GM19238 (cell line): ENCODE measurements around the gene MAG.

Experiments
- DNase-seq: peaks from one replicate; pipeline ENCODE4 v3.0.0; 2011; ENCODE audit warnings: low spot score; ENCODE audit not compliant: insufficient read length

Gene MAG

GRCh38 chr19:35264268-35265125, 27.5 kb upstream of the MAG start:
- no peak for DNase-seq

GRCh38 chr19:35265126-35265899, 26.6 kb upstream of the MAG start:
- no peak for DNase-seq

GRCh38 chr19:35265900-35266519, 26.0 kb upstream of the MAG start:
- no peak for DNase-seq

GRCh38 chr19:35266520-35267352, 25.2 kb upstream of the MAG start:
- no peak for DNase-seq

GRCh38 chr19:35267353-35267817, 24.6 kb upstream of the MAG start:
- no peak for DNase-seq

- DNase-seq = peak; percentile 94
Measured at GRCh38 chr19:35267818-35268535, 24.0 kb upstream of the MAG start.

GRCh38 chr19:35268536-35269437, 23.2 kb upstream of the MAG start, which contains the start of gene USF2:
USF2 (plus strand) TSS chr19:35268962; CDS start chr19:35269102, 140 bp downstream.
- peak; percentile 79 for DNase-seq

GRCh38 chr19:35269438-35270117, 22.4 kb upstream of the MAG start:
- peak; percentile 78 for DNase-seq

GRCh38 chr19:35270381-35270811, 21.6 kb upstream of the MAG start:
- DNase-seq = no peak

- no peak for DNase-seq
Measured at GRCh38 chr19:35271546-35271945, 20.4 kb upstream of the MAG start.

GRCh38 chr19:35272122-35272719, 19.7 kb upstream of the MAG start:
- DNase-seq = no peak

- no peak for DNase-seq
Measured at GRCh38 chr19:35272954-35273649, 18.9 kb upstream of the MAG start.

- no peak for DNase-seq
Measured at GRCh38 chr19:35273686-35274259, 18.2 kb upstream of the MAG start.

GRCh38 chr19:35274323-35274722, 17.6 kb upstream of the MAG start:
- no peak for DNase-seq

- no peak for DNase-seq
Measured at GRCh38 chr19:35276706-35277281, 15.2 kb upstream of the MAG start.

- no peak for DNase-seq
Measured at GRCh38 chr19:35278578-35279284, 13.2 kb upstream of the MAG start.
